Measurements from ENCODE around the gene CAB39.

- TF ChIP-seq CTCF (IDR thresholded peaks at IDR 0.05) (no peak), POLR2AphosphoS5 (IDR thresholded peaks at IDR 0.05; ENCODE audit: low read depth, low read length) (no peak)
These were observed 150.4 kb downstream of the CAB39 start for GRCh38 chr2:230863031-230863430.
